ENCODE results near the gene LRMDA.

DNA sequence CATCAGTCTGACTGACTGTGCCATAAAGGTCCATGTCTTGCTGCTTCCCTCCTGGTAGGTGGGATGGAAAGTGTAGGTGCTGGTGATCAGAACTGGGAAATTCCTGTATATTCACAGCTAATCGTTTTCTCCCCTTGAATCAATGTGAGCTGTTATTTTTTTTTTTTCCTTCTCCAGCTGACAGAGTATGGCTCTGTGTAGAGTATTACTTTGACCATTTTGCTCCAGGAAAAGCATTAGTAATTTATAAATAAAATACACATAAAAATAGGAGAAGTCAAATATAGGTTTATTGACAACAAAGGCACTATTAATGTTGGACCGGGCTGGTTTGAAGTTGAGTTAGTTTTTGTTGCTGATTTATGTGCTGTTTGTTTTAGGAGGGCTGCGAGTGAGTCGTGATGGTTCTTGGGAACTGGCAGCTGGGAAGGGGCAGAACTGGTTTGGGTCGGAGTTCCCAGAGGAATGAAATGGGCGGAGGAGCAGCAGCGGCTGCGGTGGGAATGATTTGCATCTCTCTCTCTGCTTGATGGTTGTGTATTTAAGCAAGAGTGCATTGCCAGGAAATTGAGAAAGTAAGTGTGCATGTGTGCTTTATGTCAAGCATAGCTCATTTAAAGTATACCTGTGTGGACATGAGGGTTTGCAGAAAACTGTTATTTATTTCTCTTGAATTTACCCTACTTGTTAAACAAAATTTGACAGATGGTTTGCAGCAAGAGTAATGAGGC, 80.9 kb downstream of the LRMDA start:
- TF ChIP-seq CTCF (IDR thresholded peaks at IDR 0.05) (no peak), EP300 (IDR thresholded peaks at IDR 0.05) (no peak), POLR2A (IDR thresholded peaks at IDR 0.05) (no peak), POLR2AphosphoS5 (IDR thresholded peaks at IDR 0.05) (no peak)
